Inferior parietal cortex (tissue), 1 donor: ENCODE measurements around the gene AS3MT.
"Not testable (repeated sequence)": the region's sequence is repeated elsewhere in the genome, so short reads cannot be mapped to it uniquely, and the experiment has no call there.

Experiments used
- DNase-seq: peaks from one replicate; pipeline ENCODE4 v3.0.0-alpha.2; 2016; ENCODE audit errors: extremely low spot score

The AS3MT gene

DNA sequence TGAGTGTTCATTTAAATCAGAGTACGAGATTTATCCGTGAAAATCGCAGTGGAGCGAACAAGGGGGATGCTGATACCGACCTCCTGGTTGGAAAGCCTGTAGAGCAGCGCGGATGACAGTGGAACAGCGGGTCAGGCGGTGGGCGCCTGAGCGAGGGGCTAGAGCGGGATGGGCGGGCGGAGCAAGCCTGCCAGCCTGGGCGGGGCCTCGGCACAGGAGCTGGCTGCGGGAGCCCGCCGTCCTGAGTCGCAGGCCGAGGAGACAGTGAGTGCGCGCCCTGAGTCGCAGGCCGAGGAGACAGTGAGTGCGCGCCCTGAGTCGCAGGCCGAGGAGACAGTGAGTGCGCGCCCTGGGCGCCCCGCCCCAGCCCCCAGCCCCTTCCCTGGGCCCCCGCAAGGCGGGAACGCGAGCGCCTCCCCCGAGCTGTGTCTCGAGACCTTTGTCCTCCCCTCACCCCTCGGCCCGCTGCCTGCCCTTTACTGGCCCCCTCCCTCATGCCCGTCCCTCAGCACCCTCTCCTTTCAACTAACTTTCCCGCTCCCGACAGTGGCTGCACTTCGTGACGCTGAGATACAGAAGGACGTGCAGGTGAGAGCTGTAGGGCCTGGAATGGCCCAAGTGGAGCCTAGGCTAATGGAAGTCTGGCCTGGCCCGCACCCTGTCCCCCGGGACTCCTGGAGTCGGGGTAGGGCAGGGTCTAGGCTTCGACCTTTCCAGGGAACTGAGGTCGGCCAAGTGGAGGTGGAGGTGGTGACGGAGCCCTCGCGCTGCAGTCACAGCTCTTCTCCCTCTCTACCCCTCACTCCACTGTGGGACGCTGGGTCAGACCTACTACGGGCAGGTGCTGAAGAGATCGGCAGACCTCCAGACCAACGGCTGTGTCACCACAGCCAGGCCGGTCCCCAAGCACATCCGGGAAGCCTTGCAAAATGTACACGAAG, at the start of gene AS3MT:
Gene AS3MT, plus strand, starts transcription at position 213 of the 941 bp plus-strand sequence. Its CDS starts 123 bp downstream, at position 336.
- no peak for DNase-seq

DNA sequence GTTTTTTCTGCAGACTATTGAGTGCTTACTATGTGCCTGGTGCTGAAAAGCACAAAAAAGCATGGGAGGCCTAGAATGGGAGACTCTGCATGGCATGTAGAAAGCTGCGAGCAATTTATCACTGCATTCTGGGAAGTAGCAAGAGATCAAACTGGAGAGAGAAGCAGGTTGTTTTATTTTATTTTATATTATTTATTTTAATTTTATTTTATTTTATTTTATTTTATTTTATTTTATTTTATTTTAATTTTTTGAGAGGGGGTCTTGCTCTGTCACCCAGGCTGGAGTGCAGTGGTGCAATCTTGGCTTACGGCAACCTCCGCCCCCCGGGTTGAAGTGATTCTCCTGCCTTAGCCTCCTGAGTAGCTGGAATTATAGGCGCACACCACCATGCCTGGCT, 49.3 kb upstream of the AS3MT start:
- not testable (repeated sequence) for DNase-seq

DNA sequence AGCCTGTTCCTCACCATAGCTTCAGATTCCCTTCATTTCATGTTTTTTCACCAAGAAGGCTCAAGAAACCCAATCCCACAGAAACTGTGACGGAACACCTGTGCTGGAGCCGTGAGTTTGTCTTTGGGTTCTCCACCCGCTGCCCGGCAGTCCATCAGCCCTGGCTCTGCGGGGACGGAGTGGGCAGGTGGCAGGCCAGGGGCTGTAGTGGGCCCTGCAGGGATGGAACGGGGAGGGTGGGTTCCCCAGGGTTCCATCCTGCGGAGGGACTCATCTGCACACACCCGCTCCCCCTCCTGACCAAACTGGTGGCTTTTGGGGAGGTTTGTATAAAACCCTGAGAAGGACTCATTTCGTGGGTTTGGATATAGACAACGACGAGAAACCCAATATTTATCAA, 47.0 kb upstream of the AS3MT start:
- DNase-seq = no peak

GRCh38 chr10:102824664-102825063, 44.6 kb upstream of the AS3MT start:
- DNase-seq = no peak

DNA sequence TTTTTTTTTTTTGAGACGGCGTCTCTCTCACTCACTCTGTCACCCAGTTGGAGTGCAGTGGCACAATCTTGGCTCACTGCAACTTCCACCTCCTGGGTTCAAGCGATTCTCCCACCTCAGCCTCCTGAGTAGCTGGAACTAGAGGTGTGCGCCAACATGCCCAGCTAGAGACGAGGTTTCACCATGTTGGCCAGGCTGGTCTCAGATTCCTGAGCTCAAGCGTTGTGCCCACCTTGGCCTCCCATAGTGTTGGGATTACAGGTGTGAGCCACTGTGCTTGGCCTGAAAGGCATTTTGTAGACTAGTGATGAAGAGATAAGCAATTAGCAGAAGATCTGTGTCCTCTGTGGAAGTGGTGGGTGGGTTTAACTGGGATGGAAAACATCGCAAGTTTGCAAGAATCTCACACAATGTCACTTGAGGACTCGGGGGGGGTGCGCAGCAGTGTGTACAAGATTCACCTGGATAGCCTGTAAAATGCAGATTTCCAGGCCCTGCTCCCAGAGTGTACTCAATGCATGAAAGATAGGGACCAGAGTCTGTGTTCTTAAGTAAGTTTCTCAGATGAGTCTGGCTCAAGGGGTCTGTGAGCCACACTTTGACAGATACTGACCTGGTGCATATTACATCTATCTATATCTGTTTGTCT, 43.0 kb upstream of the AS3MT start:
- no peak for DNase-seq

GRCh38 chr10:102827597-102827975, 41.7 kb upstream of the AS3MT start:
- no peak for DNase-seq

- DNase-seq = no peak
Observed at GRCh38 chr10:102831322-102832071, 37.8 kb upstream of the AS3MT start.

DNA sequence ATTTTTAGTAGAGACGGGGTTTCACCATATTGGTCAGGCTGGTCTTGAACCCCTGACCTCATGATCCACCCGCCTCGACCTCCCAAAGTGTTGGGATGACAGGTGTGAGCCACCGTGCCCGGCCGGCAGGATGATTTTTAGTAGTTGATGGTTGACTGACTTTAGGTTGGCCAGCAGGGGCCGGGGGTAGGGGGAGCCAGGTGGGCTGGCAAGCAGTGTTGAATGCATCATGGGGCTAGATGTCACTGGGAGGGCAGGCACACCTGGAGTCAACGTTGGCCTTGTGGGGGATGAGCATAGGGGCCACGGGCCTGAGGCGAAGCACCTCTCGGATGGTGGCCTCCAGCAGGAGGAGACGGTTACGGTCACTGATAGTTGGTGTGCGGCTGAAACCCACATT, 37.0 kb upstream of the AS3MT start:
- no peak for DNase-seq

DNA sequence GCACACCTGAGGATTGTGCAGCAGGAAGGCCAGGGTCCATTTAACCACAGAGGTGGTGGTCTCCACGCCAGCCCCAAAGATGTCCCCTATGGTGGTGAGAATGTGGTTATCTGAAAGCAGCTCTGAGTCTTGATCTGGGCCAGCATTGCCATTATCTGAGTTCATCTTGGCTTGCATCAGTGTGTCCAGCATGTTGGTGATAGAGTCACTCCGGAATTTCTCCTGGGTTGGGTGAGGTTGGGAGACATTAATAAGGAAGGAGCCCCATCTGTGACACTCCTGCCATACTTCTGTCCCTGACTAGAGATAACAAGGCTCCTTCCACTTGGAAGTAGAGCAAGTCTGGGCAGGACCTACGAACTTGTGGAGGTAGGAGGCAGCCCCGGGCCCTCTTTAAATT, 36.3 kb upstream of the AS3MT start:
- DNase-seq = no peak

- DNase-seq = no peak
Observed at GRCh38 chr10:102834143-102834542, 35.1 kb upstream of the AS3MT start.

DNA sequence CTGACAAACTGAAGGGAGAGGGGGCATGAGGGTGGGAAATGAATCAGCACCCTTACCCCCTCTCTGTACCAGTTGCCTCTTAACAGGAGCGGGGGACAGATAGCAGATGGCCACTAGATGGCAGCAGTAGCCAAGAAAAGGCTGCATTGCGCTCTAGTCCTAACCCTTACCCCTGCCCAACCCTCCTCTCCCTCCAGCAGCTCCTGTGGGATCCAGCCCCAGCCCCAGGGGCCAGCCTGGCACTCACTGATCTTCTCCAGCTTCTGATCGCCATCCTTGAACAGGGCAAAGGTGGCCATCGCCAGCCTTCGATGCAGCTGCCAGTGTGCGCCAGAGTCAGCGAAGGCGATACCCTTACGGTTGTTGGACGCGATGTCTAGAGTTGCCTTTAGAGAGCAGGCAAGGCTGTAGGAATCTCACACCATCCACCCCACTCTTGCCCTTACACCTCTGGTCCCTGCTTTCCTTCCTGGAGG, 34.2 kb upstream of the AS3MT start:
- peak; percentile 86 for DNase-seq

GRCh38 chr10:102837230-102837721, 32.0 kb upstream of the AS3MT start, which contains the start of gene CYP17A1:
Gene CYP17A1, minus strand, starts transcription at chr10:102837413. Its CDS starts 52 bp downstream, at chr10:102837361.
- DNase-seq = no peak

- not testable (repeated sequence) for DNase-seq
Observed at GRCh38 chr10:102838276-102838927, 30.9 kb upstream of the AS3MT start.

DNA sequence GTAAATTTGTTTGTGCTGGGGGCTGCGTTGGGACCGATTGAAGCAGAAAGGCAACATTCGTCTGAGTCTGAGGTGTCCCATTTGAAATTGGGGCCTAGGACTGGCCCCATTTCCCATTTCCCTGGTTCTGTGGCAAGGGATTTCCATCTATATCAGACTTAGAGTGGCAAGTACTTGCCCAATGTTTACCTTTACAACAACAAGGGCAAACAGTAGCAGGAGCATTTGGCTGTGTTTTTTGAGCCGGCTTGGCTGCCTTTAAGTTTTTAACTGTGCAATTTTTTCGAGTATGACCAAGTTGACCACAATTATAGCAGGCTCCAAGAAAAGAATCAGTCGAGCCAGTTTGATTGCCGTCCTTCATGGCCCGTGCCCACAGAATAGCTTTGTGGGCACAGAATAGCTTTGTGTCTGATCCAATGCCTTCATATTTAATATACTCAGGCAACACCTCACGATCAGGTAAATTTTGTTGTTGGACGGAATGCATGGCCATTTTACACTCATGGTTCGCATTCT, 27.4 kb upstream of the AS3MT start:
- no peak for DNase-seq

DNA sequence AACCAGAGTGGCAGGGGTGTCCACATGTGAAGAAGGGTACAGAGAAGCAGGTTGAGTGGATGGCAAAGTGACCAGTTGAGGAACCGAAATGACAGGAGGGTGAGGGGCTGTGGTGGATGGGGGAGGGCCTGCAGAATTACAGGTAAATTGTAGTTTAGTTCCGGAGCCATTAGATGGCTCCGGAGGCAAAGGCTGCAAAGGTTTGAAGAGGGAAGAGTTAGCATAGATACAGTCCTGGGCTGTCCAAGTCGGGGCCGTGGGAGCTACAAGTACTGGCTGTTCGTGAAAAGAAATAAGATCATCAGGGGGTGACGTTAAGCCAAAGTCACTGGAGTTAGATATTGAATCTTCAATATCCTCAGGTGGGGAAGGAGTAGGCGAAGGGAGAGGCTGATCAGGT, 26.1 kb upstream of the AS3MT start:
- not testable (repeated sequence) for DNase-seq

- DNase-seq = not testable (repeated sequence)
Observed at GRCh38 chr10:102844190-102844776, 25.0 kb upstream of the AS3MT start.

DNA sequence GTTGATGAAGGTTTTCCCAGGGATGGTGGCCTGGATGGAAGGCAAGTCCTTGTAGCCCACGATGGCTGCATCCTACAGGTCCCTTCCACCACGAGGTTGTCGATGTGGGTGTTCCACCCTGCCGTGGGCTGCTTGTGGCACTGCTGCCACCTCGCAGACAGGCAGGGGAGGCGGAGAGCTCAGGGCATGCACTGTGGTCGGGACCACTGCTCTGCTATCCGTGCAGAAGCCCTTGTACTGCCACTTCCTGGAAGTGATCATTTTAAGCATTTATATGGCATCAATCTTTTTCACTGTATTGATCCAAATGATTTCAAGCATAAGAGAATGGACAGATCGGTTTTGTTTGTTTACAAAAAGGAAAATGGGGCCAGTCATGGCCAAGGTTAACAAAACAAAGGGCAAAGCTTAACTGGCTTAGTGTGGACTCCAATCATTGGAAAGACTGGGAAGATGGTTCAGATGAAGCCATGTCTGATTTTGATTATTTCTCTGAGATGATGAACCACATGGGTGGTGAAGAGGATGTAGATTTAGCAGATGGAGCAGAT, 23.8 kb upstream of the AS3MT start:
- no peak for DNase-seq

GRCh38 chr10:102850025-102850518, 19.2 kb upstream of the AS3MT start:
- no peak for DNase-seq

DNA sequence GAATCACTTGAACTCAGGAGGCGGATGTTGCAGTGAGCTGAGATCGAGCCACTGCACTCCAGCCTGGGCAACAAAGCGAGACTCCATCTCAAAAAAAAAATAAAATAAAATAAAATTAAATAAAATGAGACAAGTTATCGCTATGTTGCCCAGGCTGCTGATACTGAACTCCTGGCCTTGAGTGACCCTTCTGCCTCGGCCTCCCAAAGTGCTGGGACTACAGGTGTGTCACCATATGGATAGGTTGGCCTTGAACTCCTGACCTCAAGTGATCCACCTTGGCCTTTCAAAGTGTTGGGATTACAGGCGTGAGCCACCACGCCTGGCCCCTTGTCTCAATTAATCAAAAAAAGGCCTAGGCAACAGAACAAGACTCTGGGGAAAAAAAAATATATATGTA, 16.0 kb upstream of the AS3MT start:
- DNase-seq = not testable (repeated sequence)
